ENCODE data around the gene ANXA6. TPM values are rescaled to one million over a fixed set of nuclear protein-coding genes. Genes with fewer than 3 reads are reported as not detected.

Gene ANXA6
- total RNA-seq, 1 experiment from 2014 or later: 98.7 TPM

GRCh38 chr5:151088986-151089385, 68.6 kb downstream of the ANXA6 start:
- no peak overlapping the region for H3K4me3 Mint-ChIP-seq
- peaks cover 1% of the 10 kb centered on the region; the same call in 1 of the 2 replicates for H3K27me3 Mint-ChIP-seq (ENCODE audit: low read depth)

More at GRCh38 chr5:151088986-151089385, 68.6 kb downstream of the ANXA6 start:
- Histone ChIP-seq H3K9me3 (ENCODE audit: control insufficient read depth, low read depth, low read length) (no peaks in the 10 kb centered on the region), H3K18ac (ENCODE audit: insufficient read length, low read depth, low read length) (no peak overlapping the region), H3K23ac (ENCODE audit: insufficient read length, low read depth, low read length) (no peak overlapping the region), H3K27ac (ENCODE audit: insufficient read length, low read depth, low read length) (no peak overlapping the region), H3K4me1 (ENCODE audit: insufficient read depth, low read length) (no peaks in the 10 kb centered on the region; the same call in 1 of the 2 replicates), H3K56ac (ENCODE audit: insufficient read length, low read depth, low read length) (no peak overlapping the region), H3T11ph (ENCODE audit: low read length) (no peak overlapping the region), H2BK20ac (ENCODE audit: low read depth, low read length, poor library complexity, severe bottlenecking) (no peak overlapping the region), H2BK15ac (ENCODE audit: low read depth, low read length) (no peak overlapping the region), H4K8ac (replicated peaks; ENCODE audit: insufficient read length, low read depth, low read length) (no peak overlapping the region), H2BK12ac (ENCODE audit: insufficient read length, low read depth, low read length) (no peak overlapping the region), H2AFZ (ENCODE audit: low read length) (no peak overlapping the region), H3K9ac (ENCODE audit: extremely low read depth, insufficient read length, low read length) (no peak overlapping the region), H3K27me3 (ENCODE audit: insufficient read depth, low read length) (no peaks in the 10 kb centered on the region), H3K4ac (ENCODE audit: low read depth, low read length) (no peak overlapping the region), H2BK5ac (ENCODE audit: insufficient read length, low read length) (no peak overlapping the region), H3K4me2 (ENCODE audit: insufficient read depth, insufficient read length, low read length) (no peak overlapping the region), H3K23me2 (ENCODE audit: insufficient read length, low read depth, low read length, poor library complexity, severe bottlenecking) (no peaks in the 10 kb centered on the region), H3K14ac (ENCODE audit: insufficient read depth, low read length) (no peak overlapping the region), H4K20me1 (ENCODE audit: control insufficient read depth, insufficient read depth, insufficient read length) (no peaks in the 10 kb centered on the region), H2BK120ac (ENCODE audit: low read depth, low read length, poor library complexity, severe bottlenecking) (no peak overlapping the region), H4K91ac (ENCODE audit: insufficient read length, low read depth, low read length) (no peak overlapping the region), H3K79me1 (ENCODE audit: insufficient read depth, low read depth, low read length, poor library complexity, severe bottlenecking) (no peaks in the 10 kb centered on the region), H3K79me2 (ENCODE audit: insufficient read depth, low read length) (no peaks in the 10 kb centered on the region), H2AK5ac (ENCODE audit: insufficient read length, low read length) (no peak overlapping the region), H4K5ac (ENCODE audit: insufficient read length, low read depth, low read length) (no peak overlapping the region)
- no peaks in the 10 kb centered on the region for H3K36me3 Mint-ChIP-seq (ENCODE audit: insufficient read depth in 1 of 3, low read depth in 3 of 3)
- WGBS (ENCODE audit: extremely low coverage, insufficient read length, low lambda C conversion rate): no CpG with 5 or more reads among the region's 4 CpGs
- H3K27ac Mint-ChIP-seq: no peak overlapping the region
- TF ChIP-seq, protein P1, sequence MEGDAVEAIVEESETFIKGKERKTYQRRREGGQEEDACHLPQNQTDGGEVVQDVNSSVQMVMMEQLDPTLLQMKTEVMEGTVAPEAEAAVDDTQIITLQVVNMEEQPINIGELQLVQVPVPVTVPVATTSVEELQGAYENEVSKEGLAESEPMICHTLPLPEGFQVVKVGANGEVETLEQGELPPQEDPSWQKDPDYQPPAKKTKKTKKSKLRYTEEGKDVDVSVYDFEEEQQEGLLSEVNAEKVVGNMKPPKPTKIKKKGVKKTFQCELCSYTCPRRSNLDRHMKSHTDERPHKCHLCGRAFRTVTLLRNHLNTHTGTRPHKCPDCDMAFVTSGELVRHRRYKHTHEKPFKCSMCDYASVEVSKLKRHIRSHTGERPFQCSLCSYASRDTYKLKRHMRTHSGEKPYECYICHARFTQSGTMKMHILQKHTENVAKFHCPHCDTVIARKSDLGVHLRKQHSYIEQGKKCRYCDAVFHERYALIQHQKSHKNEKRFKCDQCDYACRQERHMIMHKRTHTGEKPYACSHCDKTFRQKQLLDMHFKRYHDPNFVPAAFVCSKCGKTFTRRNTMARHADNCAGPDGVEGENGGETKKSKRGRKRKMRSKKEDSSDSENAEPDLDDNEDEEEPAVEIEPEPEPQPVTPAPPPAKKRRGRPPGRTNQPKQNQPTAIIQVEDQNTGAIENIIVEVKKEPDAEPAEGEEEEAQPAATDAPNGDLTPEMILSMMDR (conservative IDR thresholded peaks at IDR 0.05): no peak
- DNase-seq: no peak
- peaks cover 15 to 18% of the 10 kb centered on the region in 2 experiments for H3K4me1 Mint-ChIP-seq
- no peaks in the 10 kb centered on the region for H3K9me3 Mint-ChIP-seq
